ENCODE measurements around the gene FKBP8.
"Not testable (repeated sequence)": the region's sequence is repeated elsewhere in the genome, so short reads cannot be mapped to it uniquely, and the experiment has no call there.

FKBP8 gene

GRCh38 chr19:18542941-18543813, at the start of gene FKBP8:
Gene FKBP8, minus strand, starts transcription at chr19:18543573. Its CDS starts 1,603 bp downstream, at chr19:18541970.
- peak; percentile 86 for DNase-seq (ENCODE audit: low spot score)

GRCh38 chr19:18592732-18593131, 49.4 kb upstream of the FKBP8 start:
- DNase-seq (ENCODE audit: low spot score) = not testable (repeated sequence)

- no peak for DNase-seq (ENCODE audit: low spot score)
Measured at GRCh38 chr19:18591735-18592385, 48.5 kb upstream of the FKBP8 start.

GRCh38 chr19:18590273-18591272, 47.2 kb upstream of the FKBP8 start:
- no peak for DNase-seq (ENCODE audit: low spot score)

GRCh38 chr19:18589380-18590272, 46.3 kb upstream of the FKBP8 start:
- DNase-seq (ENCODE audit: low spot score) = peak; percentile 71

GRCh38 chr19:18588611-18589379, 45.4 kb upstream of the FKBP8 start, which contains the start of gene REX1BD:
Gene REX1BD, plus strand, starts transcription at chr19:18588798. Its CDS starts 4 bp downstream, at chr19:18588802.
- DNase-seq (ENCODE audit: low spot score) = peak; percentile 83

- no peak for DNase-seq (ENCODE audit: low spot score)
Measured at GRCh38 chr19:18587962-18588610, 44.7 kb upstream of the FKBP8 start.

- DNase-seq (ENCODE audit: low spot score) = no peak
Measured at GRCh38 chr19:18587561-18587960, 44.2 kb upstream of the FKBP8 start.

- peak; percentile 32 for DNase-seq (ENCODE audit: low spot score)
Measured at GRCh38 chr19:18586306-18586705, 42.9 kb upstream of the FKBP8 start.

- no peak for DNase-seq (ENCODE audit: low spot score)
Measured at GRCh38 chr19:18580311-18580710, 36.9 kb upstream of the FKBP8 start.

GRCh38 chr19:18577365-18577914, 34.1 kb upstream of the FKBP8 start:
- DNase-seq (ENCODE audit: low spot score) = no peak

GRCh38 chr19:18576383-18576782, 33.0 kb upstream of the FKBP8 start:
- DNase-seq (ENCODE audit: low spot score) = no peak

GRCh38 chr19:18574691-18575291, 31.4 kb upstream of the FKBP8 start:
- no peak for DNase-seq (ENCODE audit: low spot score)

- DNase-seq (ENCODE audit: low spot score) = peak; percentile 97
Measured at GRCh38 chr19:18571564-18572344, 28.4 kb upstream of the FKBP8 start, which contains the start of gene UBA52. Gene UBA52, plus strand, starts transcription at chr19:18571857. Its CDS starts 1,444 bp downstream, at chr19:18573301.

- no peak for DNase-seq (ENCODE audit: low spot score)
Measured at GRCh38 chr19:18568367-18568766, 25.0 kb upstream of the FKBP8 start.

- DNase-seq (ENCODE audit: low spot score) = no peak
Measured at GRCh38 chr19:18566953-18567352, 23.6 kb upstream of the FKBP8 start.

- no peak for DNase-seq (ENCODE audit: low spot score)
Measured at GRCh38 chr19:18562086-18562485, 18.7 kb upstream of the FKBP8 start.

GRCh38 chr19:18559685-18560084, 16.3 kb upstream of the FKBP8 start:
- DNase-seq (ENCODE audit: low spot score) = no peak
